Transverse colon (tissue), 4 donors: ENCODE measurements around the gene NEO1. TPM values are rescaled to one million over a fixed set of nuclear protein-coding genes. Genes with fewer than 3 reads are reported as not detected.

Source experiments
- DNase-seq: peaks from one replicate; pipeline ENCODE4 v3.0.0-alpha.2; 2019
- H3K27ac ChIP-seq, 4 donors: fragments of 200-600 bp; sonication (generic); 2 replicates each; pipeline ENCODE4 v1.5.1; 2016 to 2018; ENCODE audit warnings: inconsistent platforms in 4 of 4
- H3K27me3 ChIP-seq: fragments of 200-600 bp; sonication (generic); 2 replicates; pipeline ENCODE4 v1.5.1; 2017; ENCODE audit warnings: inconsistent platforms
- H3K36me3 ChIP-seq, 4 donors: fragments of 200-600 bp; sonication (generic); 2 replicates each; pipeline ENCODE4 v1.5.1; 2017 to 2019; ENCODE audit warnings: inconsistent platforms in 4 of 4
- H3K4me1 ChIP-seq, 4 donors: fragments of 200-600 bp; sonication (generic); 2 replicates each; pipeline ENCODE4 v1.5.1; 2017 to 2020; ENCODE audit warnings: inconsistent platforms in 4 of 4
- H3K4me3 ChIP-seq, 4 donors: fragments of 200-600 bp; sonication (generic); 1 replicate in 1 of 4; 2 replicates in 3 of 4; pipeline versions ENCODE4 v1.5.1 to v1.6.1; 2017 to 2019; ENCODE audit warnings: inconsistent platforms in 4 of 4
- H3K9me3 ChIP-seq, 2 donors: fragments of 200-600 bp; sonication (generic); 2 replicates each; pipeline ENCODE4 v1.5.1; 2017 to 2019; ENCODE audit warnings: inconsistent platforms in 2 of 2
- EP300 ChIP-seq: sonication (generic); formaldehyde crosslinking; IDR thresholded peaks from one replicate; pipeline ENCODE4 v1.6.1; 2017; ENCODE audit warnings: antibody characterized with exemption, low read depth
- POLR2A ChIP-seq: fragments of 450-650 bp; IDR thresholded peaks from one replicate; pipeline ENCODE4 v1.6.1; 2016; ENCODE audit warnings: antibody characterized with exemption, mild to moderate bottlenecking, moderate library complexity
- POLR2AphosphoS5 ChIP-seq, 3 donors: sonication (generic); formaldehyde crosslinking; IDR thresholded peaks; one replicate each; pipeline ENCODE4 v1.6.1; 2016; ENCODE audit warnings: antibody characterized with exemption in 3 of 3
- WGBS, 2 donors: methylation state at CpG; one replicate each; pipeline ENCODE4 v1.1.5; 2018; ENCODE audit warnings: low coverage in 1 of 2; 5-methylcytosine and 5-hydroxymethylcytosine counted together
- in situ Hi-C, 4 donors: fragments of 200-750 bp; cut with MboI; loops; one replicate each; pipeline versions ENCODE4 v1.15.0 to v1.15.1; 2017; ENCODE audit warnings: low sequenced_read_pairs in 3 of 4, low pct_ligation_motif_present in 1 of 4, low pct_unique_long_range_greater_than_20kb in 1 of 4
- intact Hi-C: fragments of 100-400 bp; cut with DNase I; formaldehyde crosslinking; loops from one replicate; pipeline ENCODE4 v1.15.1; 2023; ENCODE audit warnings: low total_unique reads
- total RNA-seq, 4 donors: library from RNA; depleted of rRNA; stranded (reverse); fragments of >200 nt; gene quantifications; one replicate each; pipeline ENCODE4 v1.1.0, GENCODE V29; 2016
- TF ChIP-seq, protein P1 (sequence below), 5 experiments: fragments of 200-600 bp in 3 of 5; fragments of 450-650 bp in 2 of 5; sonication (generic) in 3 of 5; IDR thresholded peaks; 1 replicate in 2 of 5; 2 replicates in 3 of 5; pipeline ENCODE4 v1.5.1; 2016 to 2017; ENCODE audit warnings: antibody characterized with exemption in 5 of 5, inconsistent platforms in 3 of 5, mild to moderate bottlenecking in 2 of 5, moderate library complexity in 1 of 5

The NEO1 gene
- total RNA-seq, 4 donors from 2014 or later: 100 to 188 (median 135) TPM

DNA sequence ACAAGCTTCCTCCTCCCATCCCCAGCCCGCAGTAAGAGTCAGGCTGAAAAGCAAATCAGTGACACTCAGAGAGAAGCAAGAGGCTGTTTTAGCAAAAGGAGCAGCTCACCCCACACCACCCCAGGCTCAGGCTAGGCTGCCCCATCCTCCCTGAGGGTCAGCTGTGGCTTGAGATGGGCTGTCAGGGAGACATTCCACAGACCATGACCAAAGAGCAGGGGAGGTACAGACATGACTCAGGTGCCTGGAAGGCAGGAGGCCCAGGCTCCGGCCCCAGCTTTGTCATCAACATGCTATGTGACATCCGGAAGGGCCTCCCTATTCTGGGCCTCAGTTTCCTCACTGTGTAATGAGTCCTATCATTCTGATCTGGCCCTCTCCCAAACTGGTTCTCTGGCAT is 291.8 kb downstream of the NEO1 start:
- in situ Hi-C loops (no loop called here), intact Hi-C loops (no loop called here)
- Histone ChIP-seq H3K4me3 (no peak overlapping the region), H3K27ac (no peak overlapping the region), H3K4me1 (no peaks in the 10 kb centered on the region), H3K36me3 (no peaks in the 10 kb centered on the region), H3K9me3 (no peaks in the 10 kb centered on the region), H3K27me3 (peaks cover 13% of the 10 kb centered on the region)
- TF ChIP-seq POLR2AphosphoS5 (IDR thresholded peaks at IDR 0.05) (no peak), POLR2A (no peak), EP300 (no peak)
- TF ChIP-seq, protein P1, sequence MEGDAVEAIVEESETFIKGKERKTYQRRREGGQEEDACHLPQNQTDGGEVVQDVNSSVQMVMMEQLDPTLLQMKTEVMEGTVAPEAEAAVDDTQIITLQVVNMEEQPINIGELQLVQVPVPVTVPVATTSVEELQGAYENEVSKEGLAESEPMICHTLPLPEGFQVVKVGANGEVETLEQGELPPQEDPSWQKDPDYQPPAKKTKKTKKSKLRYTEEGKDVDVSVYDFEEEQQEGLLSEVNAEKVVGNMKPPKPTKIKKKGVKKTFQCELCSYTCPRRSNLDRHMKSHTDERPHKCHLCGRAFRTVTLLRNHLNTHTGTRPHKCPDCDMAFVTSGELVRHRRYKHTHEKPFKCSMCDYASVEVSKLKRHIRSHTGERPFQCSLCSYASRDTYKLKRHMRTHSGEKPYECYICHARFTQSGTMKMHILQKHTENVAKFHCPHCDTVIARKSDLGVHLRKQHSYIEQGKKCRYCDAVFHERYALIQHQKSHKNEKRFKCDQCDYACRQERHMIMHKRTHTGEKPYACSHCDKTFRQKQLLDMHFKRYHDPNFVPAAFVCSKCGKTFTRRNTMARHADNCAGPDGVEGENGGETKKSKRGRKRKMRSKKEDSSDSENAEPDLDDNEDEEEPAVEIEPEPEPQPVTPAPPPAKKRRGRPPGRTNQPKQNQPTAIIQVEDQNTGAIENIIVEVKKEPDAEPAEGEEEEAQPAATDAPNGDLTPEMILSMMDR (IDR thresholded peaks at IDR 0.05): no peak
- WGBS, 2 donors: 80 to 83% methylated on average over 2 to 3 of the region's 3 CpGs
- no peak for DNase-seq

DNA sequence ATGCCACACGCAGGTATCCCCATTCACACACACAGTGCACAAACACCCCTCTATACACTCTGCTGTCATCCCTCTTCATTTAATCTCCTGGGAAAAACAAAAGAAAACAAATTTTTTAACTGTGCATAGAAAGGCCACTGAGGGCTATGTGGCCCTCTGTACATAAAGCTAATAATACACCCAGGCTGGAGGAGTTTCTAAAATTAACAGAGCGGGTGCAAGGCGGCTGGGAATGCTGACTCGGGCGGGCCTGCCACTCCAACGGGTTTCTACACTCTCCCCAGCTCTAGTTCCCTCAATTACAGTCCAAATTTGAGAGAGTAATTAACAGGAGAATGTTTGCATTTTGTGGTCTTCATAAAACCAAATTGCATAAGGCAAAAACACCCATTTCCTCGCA is 293.4 kb downstream of the NEO1 start:
- H3K27ac ChIP-seq: no peak overlapping the region
- in situ Hi-C loops: no loop called here
- H3K36me3 ChIP-seq: no peaks in the 10 kb centered on the region
- intact Hi-C loops: no loop called here
- no peak overlapping the region for H3K4me3 ChIP-seq
- no peaks in the 10 kb centered on the region for H3K4me1 ChIP-seq
- DNase-seq: no peak
- WGBS, 2 donors: 71 to 76% methylated on average over 6 to 7 of the region's 7 CpGs
- TF ChIP-seq POLR2A (no peak), POLR2AphosphoS5 (IDR thresholded peaks at IDR 0.05) (no peak), EP300 (no peak)
- TF ChIP-seq, protein P1 (IDR thresholded peaks at IDR 0.05): no peak
- no peaks in the 10 kb centered on the region for H3K9me3 ChIP-seq
- peaks cover 13% of the 10 kb centered on the region for H3K27me3 ChIP-seq

DNA sequence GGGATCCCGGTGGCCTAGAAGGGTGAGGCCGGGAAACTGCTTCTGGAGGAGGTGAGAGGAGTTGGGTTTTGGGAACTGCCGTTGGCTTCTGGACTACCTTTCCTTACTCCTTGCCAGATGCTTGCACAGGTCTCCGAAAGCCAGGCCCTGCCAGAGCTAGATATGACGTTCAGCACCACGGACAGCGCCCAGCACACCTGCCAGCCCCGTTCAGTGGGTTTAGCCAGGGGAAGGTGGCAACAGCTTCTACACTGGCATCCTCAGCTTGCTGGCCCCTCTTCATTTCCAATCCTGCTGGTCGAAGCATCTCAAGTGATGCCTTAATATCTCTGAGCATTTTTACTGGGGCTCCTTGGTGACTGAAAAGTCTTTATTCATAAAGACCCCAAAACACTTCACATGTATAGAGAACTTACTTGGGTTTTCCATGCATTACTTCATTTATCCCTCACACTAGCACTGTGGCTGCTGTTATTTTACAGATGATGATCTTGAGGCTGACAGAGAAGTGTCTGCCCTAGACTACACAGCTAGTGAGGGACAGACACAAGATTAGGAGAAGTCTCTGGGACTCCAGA is 294.6 kb downstream of the NEO1 start:
- 0 to 16% methylated on average over 1 to 9 of the region's 9 CpGs for WGBS, 2 donors

DNA sequence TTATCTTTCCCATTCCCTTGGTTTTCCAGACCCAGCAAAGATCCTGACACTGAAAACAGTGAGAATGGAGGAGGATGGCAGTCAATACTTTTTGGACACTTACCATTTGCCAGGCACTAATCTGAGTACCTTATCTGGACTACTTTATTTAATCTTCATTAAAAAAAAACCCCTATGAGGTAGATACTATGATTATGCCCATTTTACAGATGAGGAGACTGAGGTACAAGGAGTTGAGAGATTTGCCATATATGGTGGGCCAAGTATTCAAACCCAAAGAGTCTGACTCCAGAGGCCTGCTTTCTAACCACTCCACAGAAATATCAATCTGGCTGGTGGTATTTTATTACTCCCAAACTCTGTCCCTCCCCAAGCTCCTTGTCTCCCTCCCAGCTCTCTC is 296.9 kb downstream of the NEO1 start:
- intact Hi-C loops: no loop called here
- in situ Hi-C loops: no loop called here
- no peak for DNase-seq

More for the DNA sequence above, 294.6 kb downstream of the NEO1 start:
- H3K4me1 ChIP-seq: no peaks in the 10 kb centered on the region
- peak; percentile 65 for DNase-seq
- H3K9me3 ChIP-seq: no peaks in the 10 kb centered on the region
- in situ Hi-C loops: no loop called here
- H3K27me3 ChIP-seq: peaks cover 13% of the 10 kb centered on the region
- intact Hi-C loops: no loop called here
- H3K27ac ChIP-seq: no peak overlapping the region
- no peak overlapping the region for H3K4me3 ChIP-seq
- H3K36me3 ChIP-seq: no peaks in the 10 kb centered on the region
- no peak for TF ChIP-seq POLR2A
- no peak for TF ChIP-seq POLR2AphosphoS5 (IDR thresholded peaks at IDR 0.05)
- TF ChIP-seq, protein P1 (IDR thresholded peaks at IDR 0.05): no peak
- no peak for TF ChIP-seq EP300

More for the DNA sequence above, 296.9 kb downstream of the NEO1 start:
- H3K4me1 ChIP-seq: no peaks in the 10 kb centered on the region
- peaks cover 13% of the 10 kb centered on the region for H3K27me3 ChIP-seq
- TF ChIP-seq EP300 (no peak), POLR2AphosphoS5 (IDR thresholded peaks at IDR 0.05) (no peak)
- TF ChIP-seq, protein P1 (IDR thresholded peaks at IDR 0.05): no peak
- H3K36me3 ChIP-seq: no peaks in the 10 kb centered on the region
- H3K9me3 ChIP-seq: no peaks in the 10 kb centered on the region
- no peak overlapping the region for H3K27ac ChIP-seq
- H3K4me3 ChIP-seq: no peak overlapping the region
